ENCODE data around the gene KIAA0513. TPM values are rescaled to one million over a fixed set of nuclear protein-coding genes. Genes with fewer than 3 reads are reported as not detected.

KIAA0513 gene
- total RNA-seq, 1 donor from 2014 or later, result 131 TPM

GRCh38 chr16:85017633-85018032 is 10.0 kb upstream of the KIAA0513 start:
- H3K27ac ChIP-seq, result no peak overlapping the region
- H3K27me3 ChIP-seq, result no peaks in the 10 kb centered on the region
- H3K36me3 ChIP-seq, result no peaks in the 10 kb centered on the region
- H3K4me1 ChIP-seq, result no peaks in the 10 kb centered on the region
- intact Hi-C loops (cut with DNase I), result no loop called here
- no peak overlapping the region for H3K4me3 ChIP-seq
- no peak for DNase-seq (ENCODE audit: low spot score in 2 of 2)
- TF ChIP-seq CTCF (IDR thresholded peaks at IDR 0.05), result no peak
- H3K9me3 ChIP-seq, result no peaks in the 10 kb centered on the region

- Histone ChIP-seq H3K27ac (no peak overlapping the region), H3K36me3 (no peaks in the 10 kb centered on the region), H3K27me3 (no peaks in the 10 kb centered on the region), H3K4me1 (no peaks in the 10 kb centered on the region), H3K9me3 (no peaks in the 10 kb centered on the region), H3K4me3 (no peak overlapping the region)
- no peak for TF ChIP-seq CTCF (IDR thresholded peaks at IDR 0.05)
- no peak for DNase-seq (ENCODE audit: low spot score in 2 of 2)
- intact Hi-C loops (cut with DNase I), result no loop called here
Observed at GRCh38 chr16:85018529-85019236, 8.9 kb upstream of the KIAA0513 start.

GRCh38 chr16:85019659-85020245 is 7.8 kb upstream of the KIAA0513 start:
- no peak for TF ChIP-seq CTCF (IDR thresholded peaks at IDR 0.05)
- H3K36me3 ChIP-seq, result no peaks in the 10 kb centered on the region
- DNase-seq (ENCODE audit: low spot score in 2 of 2), result no peak
- no peaks in the 10 kb centered on the region for H3K4me1 ChIP-seq
- no peak overlapping the region for H3K4me3 ChIP-seq
- intact Hi-C loops (cut with DNase I), result no loop called here
- no peaks in the 10 kb centered on the region for H3K27me3 ChIP-seq
- no peaks in the 10 kb centered on the region for H3K9me3 ChIP-seq
- no peak overlapping the region for H3K27ac ChIP-seq

- peak overlapping the region in 1 of 2 donors; percentile 93 for H3K4me3 ChIP-seq
- no peaks in the 10 kb centered on the region for H3K9me3 ChIP-seq
- H3K4me1 ChIP-seq, result peaks cover 8 to 19% of the 10 kb centered on the region in 2 donors
- H3K27ac ChIP-seq, result no peak overlapping the region
- H3K36me3 ChIP-seq, result no peaks in the 10 kb centered on the region
- intact Hi-C loops (cut with DNase I), result loop anchor here (5.0 kb wide), 1 partner anchor 34 kb away; no protein-coding TSS in a partner anchor
- no peak for DNase-seq (ENCODE audit: low spot score in 2 of 2)
- H3K27me3 ChIP-seq, result no peaks in the 10 kb centered on the region
- TF ChIP-seq CTCF (IDR thresholded peaks at IDR 0.05), result no peak
Observed at GRCh38 chr16:85025781-85026653, 1.6 kb upstream of the KIAA0513 start.

GRCh38 chr16:85026703-85027102 is 892 bp upstream of the KIAA0513 start:
- no peak for TF ChIP-seq CTCF (IDR thresholded peaks at IDR 0.05)
- intact Hi-C loops (cut with DNase I), result loop anchor here (1.0 to 5.0 kb wide), 2 partner anchors 15 to 34 kb away; partner anchors contain the start of gene ZDHHC7
- peak overlapping the region; percentile 93 to 94 for H3K4me3 ChIP-seq
- H3K4me1 ChIP-seq, result peaks cover 8 to 19% of the 10 kb centered on the region in 2 donors
- H3K27me3 ChIP-seq, result no peaks in the 10 kb centered on the region
- H3K27ac ChIP-seq, result peak overlapping the region in 1 of 2 donors; percentile 81
- H3K9me3 ChIP-seq, result no peaks in the 10 kb centered on the region
- no peaks in the 10 kb centered on the region for H3K36me3 ChIP-seq
- no peak for DNase-seq (ENCODE audit: low spot score in 2 of 2)

All from ascending aorta (tissue), 2 donors.